ENCODE measurements around the gene VAPA.

- TF ChIP-seq CTCF (IDR thresholded peaks at IDR 0.05), result no peak
- no peak for TF ChIP-seq EP300 (IDR thresholded peaks at IDR 0.05)
- no peak for TF ChIP-seq POLR2A (IDR thresholded peaks at IDR 0.05)
- TF ChIP-seq POLR2AphosphoS5 (IDR thresholded peaks at IDR 0.05), result no peak
Observed at GRCh38 chr18:9946831-9947230, 33.0 kb downstream of the VAPA start.

Data from suprapubic skin (tissue), 4 donors.